Endothelial cell of umbilical vein (primary cell): ENCODE results near the gene PRRT1.

Experiments used
- FOS ChIP-seq: IDR thresholded peaks from 2 replicates; pipeline ENCODE4 v1.6.1; 2011; ENCODE audit warnings: mild to moderate bottlenecking, low read length, moderate library complexity, borderline replicate concordance; ENCODE audit not compliant: insufficient read depth
- MYC ChIP-seq: IDR thresholded peaks from one replicate; pipeline ENCODE4 v1.6.1; 2011; ENCODE audit warnings: mild to moderate bottlenecking, low read depth, low read length
- POLR2A ChIP-seq: IDR thresholded peaks from 2 replicates; pipeline ENCODE4 v1.6.1; 2012; ENCODE audit warnings: low read depth, mild to moderate bottlenecking, control low read depth, low read length
- POLR2AphosphoS5 ChIP-seq: IDR thresholded peaks from 2 replicates; pipeline ENCODE4 v1.6.1; 2012; ENCODE audit warnings: low read depth, mild to moderate bottlenecking, control low read depth, low read length, moderate library complexity; ENCODE audit not compliant: insufficient read depth
- TF ChIP-seq, protein P1 (sequence below), 2 donors: IDR thresholded peaks; 1 replicate in 1 of 2; 2 replicates in 1 of 2; pipeline ENCODE4 v1.5.1; 2011; ENCODE audit warnings: low read length in 2 of 2, mild to moderate bottlenecking in 2 of 2, moderate library complexity in 2 of 2, control low read depth in 1 of 2, inconsistent platforms in 1 of 2, low read depth in 1 of 2; ENCODE audit not compliant: insufficient read depth in 1 of 2; ENCODE audit errors: extremely low read depth in 1 of 2

DNA sequence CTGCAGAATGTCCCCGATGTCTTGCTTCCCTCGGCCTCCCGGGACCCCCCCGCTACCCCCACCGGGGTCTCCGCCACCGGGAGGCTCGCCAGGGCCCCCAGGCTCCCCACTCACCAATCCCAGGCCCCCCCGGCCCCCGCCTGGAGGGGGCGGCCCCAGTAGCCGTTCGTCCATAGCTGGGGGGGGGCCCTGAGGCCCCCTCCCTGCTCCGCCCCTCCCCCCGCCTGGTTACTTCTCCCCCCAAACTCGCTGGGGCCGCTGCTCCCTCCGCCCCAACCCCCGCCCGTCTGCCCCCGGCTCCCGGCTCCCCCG lies 38.0 kb upstream of the PRRT1 start:
- TF ChIP-seq POLR2A = no peak
- TF ChIP-seq, protein P1, sequence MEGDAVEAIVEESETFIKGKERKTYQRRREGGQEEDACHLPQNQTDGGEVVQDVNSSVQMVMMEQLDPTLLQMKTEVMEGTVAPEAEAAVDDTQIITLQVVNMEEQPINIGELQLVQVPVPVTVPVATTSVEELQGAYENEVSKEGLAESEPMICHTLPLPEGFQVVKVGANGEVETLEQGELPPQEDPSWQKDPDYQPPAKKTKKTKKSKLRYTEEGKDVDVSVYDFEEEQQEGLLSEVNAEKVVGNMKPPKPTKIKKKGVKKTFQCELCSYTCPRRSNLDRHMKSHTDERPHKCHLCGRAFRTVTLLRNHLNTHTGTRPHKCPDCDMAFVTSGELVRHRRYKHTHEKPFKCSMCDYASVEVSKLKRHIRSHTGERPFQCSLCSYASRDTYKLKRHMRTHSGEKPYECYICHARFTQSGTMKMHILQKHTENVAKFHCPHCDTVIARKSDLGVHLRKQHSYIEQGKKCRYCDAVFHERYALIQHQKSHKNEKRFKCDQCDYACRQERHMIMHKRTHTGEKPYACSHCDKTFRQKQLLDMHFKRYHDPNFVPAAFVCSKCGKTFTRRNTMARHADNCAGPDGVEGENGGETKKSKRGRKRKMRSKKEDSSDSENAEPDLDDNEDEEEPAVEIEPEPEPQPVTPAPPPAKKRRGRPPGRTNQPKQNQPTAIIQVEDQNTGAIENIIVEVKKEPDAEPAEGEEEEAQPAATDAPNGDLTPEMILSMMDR (IDR thresholded peaks at IDR 0.05; ENCODE audit: extremely low read depth in 1 of 2, insufficient read depth in 1 of 2, low read depth in 1 of 2, low read length in 2 of 2) = no peak
- TF ChIP-seq MYC = no peak
- no peak for TF ChIP-seq FOS
- TF ChIP-seq POLR2AphosphoS5 = no peak
